AG04450 (cell line): Measurements from ENCODE around the gene NPAS3. TPM values are rescaled to one million over a fixed set of nuclear protein-coding genes. Genes with fewer than 3 reads are reported as not detected.

Experiments used
- CTCF ChIA-PET: fragments of 300-600, 350-600 bp; formaldehyde crosslinking; extraction: SDS; loops from one replicate; lab custom pipeline; 2022; ENCODE audit warnings: antibody characterized with exemption, inconsistent platforms; lab: Charles Lee
- POLR2A ChIA-PET: fragments of 350-600 bp; formaldehyde crosslinking; extraction: SDS; loops from one replicate; lab custom pipeline; 2021; ENCODE audit warnings: antibody characterized with exemption, inconsistent platforms; lab: Yijun Ruan, JAX
- DNase-seq: peaks from one replicate; pipeline ENCODE4 v3.0.0-alpha.2; 2011; ENCODE audit warnings: low read depth, low spot score
- H3K27ac ChIP-seq: one replicate; pipeline ENCODE4 v1.5.1; 2012; ENCODE audit warnings: low read depth, low read length, control low read depth
- H3K27me3 ChIP-seq: one replicate; pipeline ENCODE4 v1.6.0; 2012; ENCODE audit warnings: low read length; ENCODE audit not compliant: control insufficient read depth, insufficient read depth
- H3K4me3 ChIP-seq: 2 replicates; pipeline ENCODE4 v1.5.1; 2011; ENCODE audit warnings: mild to moderate bottlenecking, low read depth, low read length, control low read depth
- H3K9me3 ChIP-seq: 2 replicates; pipeline ENCODE4 v1.5.1; 2012; ENCODE audit warnings: low read length; ENCODE audit not compliant: control insufficient read depth, insufficient read depth
- CTCF ChIP-seq: IDR thresholded peaks from 2 replicates; pipeline ENCODE4 v1.5.1; 2011; ENCODE audit warnings: low read depth, low read length, control low read depth, inconsistent platforms
- polyA plus RNA-seq: library from polyadenylated mRNA; depleted of rRNA; stranded (reverse); fragments of >200 nt; gene quantifications from 2 replicates; pipeline ENCODE4 v1.2.3, GENCODE V29; 2011

The NPAS3 gene
- polyA plus RNA-seq, 1 experiment = not detected

DNA sequence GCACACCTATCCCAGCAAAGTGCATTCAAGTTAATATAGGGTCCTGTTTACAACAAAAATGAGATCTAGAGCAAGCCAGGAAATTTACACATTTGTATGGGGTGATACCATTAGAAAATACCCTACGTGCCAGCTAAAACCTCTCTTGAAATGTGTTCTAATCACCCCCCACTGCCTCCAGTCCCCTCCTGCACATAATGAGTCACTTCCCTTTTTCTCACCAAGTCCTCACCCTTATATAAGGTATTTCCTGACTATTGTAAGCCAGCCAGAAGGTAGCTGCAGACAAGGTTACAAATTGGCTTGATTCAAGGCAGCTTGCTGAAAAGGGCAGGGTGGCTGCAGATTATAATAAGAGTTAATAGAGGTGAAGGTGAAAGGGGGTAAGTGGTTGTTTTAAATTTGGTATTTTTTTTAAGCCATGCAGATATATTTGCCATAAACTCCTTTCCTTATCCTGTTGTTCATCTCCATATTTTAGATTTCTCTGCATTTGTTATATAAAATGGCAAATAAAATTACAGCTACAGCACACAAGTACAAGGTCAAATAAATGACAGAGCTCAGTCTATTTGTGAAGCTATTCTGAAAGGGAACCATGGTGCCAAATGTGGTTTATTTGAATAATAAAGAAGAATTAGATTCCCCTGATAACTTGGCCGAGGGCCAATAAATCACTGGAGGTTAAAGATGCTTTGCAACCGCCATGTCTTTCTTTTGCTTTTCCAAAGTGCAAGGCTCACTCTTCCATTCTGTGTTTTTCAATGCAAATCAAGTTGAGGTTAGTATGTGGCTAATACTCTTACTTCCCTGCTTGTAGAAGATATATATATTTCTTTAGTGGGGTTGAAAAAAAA lies 626.3 kb downstream of the NPAS3 start:
- no peak for TF ChIP-seq CTCF
- ChIA-PET CTCF (interaction anchor here (0.5 to 1.8 kb wide), 2 partner anchors 11 to 128 kb away, joined by 3 to 8 read pairs; no protein-coding TSS in a partner anchor), POLR2A (no interaction called here)
- H3K4me3 ChIP-seq = no peak overlapping the region
- DNase-seq = no peak
- H3K27ac ChIP-seq = no peak overlapping the region
- H3K9me3 ChIP-seq = no peaks in the 10 kb centered on the region
- H3K27me3 ChIP-seq = no peaks in the 10 kb centered on the region

- ChIA-PET POLR2A (no interaction called here), CTCF (no interaction called here)
- no peaks in the 10 kb centered on the region for H3K9me3 ChIP-seq
- DNase-seq = no peak
- no peak overlapping the region for H3K4me3 ChIP-seq
- H3K27me3 ChIP-seq = no peaks in the 10 kb centered on the region
- H3K27ac ChIP-seq = no peak overlapping the region
- no peak for TF ChIP-seq CTCF
Measured at GRCh38 chr14:33566082-33566481, 627.4 kb downstream of the NPAS3 start.

GRCh38 chr14:33567023-33567728 lies 628.5 kb downstream of the NPAS3 start:
- Histone ChIP-seq H3K9me3 (no peaks in the 10 kb centered on the region), H3K4me3 (no peak overlapping the region), H3K27ac (no peak overlapping the region), H3K27me3 (no peaks in the 10 kb centered on the region)
- ChIA-PET CTCF (no interaction called here), POLR2A (no interaction called here)
- DNase-seq = no peak
- TF ChIP-seq CTCF = no peak

- ChIA-PET CTCF (no interaction called here), POLR2A (no interaction called here)
- Histone ChIP-seq H3K9me3 (no peaks in the 10 kb centered on the region), H3K27ac (no peak overlapping the region), H3K4me3 (no peak overlapping the region), H3K27me3 (no peaks in the 10 kb centered on the region)
- no peak for DNase-seq
- no peak for TF ChIP-seq CTCF
Measured at GRCh38 chr14:33567731-33568130, 629.1 kb downstream of the NPAS3 start.

DNA sequence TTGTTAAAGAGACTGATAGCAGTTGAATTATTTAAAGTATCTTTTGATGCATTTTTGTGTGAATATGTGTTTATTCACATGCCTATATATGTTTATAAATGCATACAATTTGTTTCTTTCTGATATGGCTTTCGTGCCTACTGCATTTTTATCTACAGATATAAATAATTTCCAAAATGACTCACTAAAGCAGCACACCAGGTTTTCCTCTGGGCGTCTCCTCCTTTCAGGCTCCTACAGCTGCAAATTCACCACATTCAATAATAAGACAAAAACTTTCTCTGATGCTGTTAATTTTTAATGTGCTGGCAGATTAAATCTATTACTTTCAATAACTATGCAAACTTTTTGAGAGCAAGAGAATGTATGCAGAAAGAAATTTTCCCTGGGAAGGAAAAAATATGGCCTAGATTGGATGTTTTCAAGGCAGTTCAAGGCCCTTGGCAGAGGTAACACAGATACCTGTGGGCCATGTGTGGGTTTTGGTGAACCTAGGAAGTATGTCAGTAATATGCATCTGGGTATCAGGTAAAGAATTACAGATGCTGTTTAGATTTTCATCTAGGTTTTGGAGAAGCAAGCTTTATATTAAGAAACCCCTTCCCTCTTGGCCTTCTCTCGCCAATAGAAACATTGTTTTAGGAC lies 630.4 kb downstream of the NPAS3 start:
- no peak overlapping the region for H3K4me3 ChIP-seq
- no peak overlapping the region for H3K27ac ChIP-seq
- ChIA-PET CTCF (no interaction called here), POLR2A (no interaction called here)
- no peaks in the 10 kb centered on the region for H3K9me3 ChIP-seq
- no peaks in the 10 kb centered on the region for H3K27me3 ChIP-seq
- no peak for DNase-seq
- no peak for TF ChIP-seq CTCF
